ENCODE measurements around the gene ATF7IP2. TPM values are rescaled to one million over a fixed set of nuclear protein-coding genes. Genes with fewer than 3 reads are reported as not detected.

ATF7IP2 gene
- total RNA-seq, 4 donors from 2014 or later, result 5.1 to 12.2 (median 8.4) TPM

DNA sequence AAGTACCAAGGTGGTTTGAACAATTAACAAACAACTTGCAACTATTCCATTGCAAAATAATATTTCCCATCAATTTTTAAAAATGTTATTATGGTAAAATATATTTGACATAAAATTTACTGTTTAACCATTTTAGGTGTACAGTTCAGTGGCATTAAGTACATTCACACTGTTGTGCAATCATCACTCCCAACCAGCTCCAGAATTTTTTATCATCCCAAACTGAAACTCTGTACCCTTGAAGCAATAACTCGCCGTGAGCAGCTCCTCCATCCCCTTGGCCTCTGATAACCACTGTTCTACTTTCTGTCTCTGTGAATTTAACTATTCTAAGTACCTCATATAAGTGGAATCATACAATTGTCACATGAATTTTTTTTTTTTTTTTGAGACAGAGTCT, 33.6 kb upstream of the ATF7IP2 start:
- TF ChIP-seq, protein P1, sequence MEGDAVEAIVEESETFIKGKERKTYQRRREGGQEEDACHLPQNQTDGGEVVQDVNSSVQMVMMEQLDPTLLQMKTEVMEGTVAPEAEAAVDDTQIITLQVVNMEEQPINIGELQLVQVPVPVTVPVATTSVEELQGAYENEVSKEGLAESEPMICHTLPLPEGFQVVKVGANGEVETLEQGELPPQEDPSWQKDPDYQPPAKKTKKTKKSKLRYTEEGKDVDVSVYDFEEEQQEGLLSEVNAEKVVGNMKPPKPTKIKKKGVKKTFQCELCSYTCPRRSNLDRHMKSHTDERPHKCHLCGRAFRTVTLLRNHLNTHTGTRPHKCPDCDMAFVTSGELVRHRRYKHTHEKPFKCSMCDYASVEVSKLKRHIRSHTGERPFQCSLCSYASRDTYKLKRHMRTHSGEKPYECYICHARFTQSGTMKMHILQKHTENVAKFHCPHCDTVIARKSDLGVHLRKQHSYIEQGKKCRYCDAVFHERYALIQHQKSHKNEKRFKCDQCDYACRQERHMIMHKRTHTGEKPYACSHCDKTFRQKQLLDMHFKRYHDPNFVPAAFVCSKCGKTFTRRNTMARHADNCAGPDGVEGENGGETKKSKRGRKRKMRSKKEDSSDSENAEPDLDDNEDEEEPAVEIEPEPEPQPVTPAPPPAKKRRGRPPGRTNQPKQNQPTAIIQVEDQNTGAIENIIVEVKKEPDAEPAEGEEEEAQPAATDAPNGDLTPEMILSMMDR (IDR thresholded peaks at IDR 0.05; ENCODE audit: low read depth), result no peak

GRCh38 chr16:10355589-10355988, 30.3 kb upstream of the ATF7IP2 start:
- TF ChIP-seq, protein P1 (IDR thresholded peaks at IDR 0.05; ENCODE audit: low read depth), result no peak

GRCh38 chr16:10356870-10357842, 28.7 kb upstream of the ATF7IP2 start:
- TF ChIP-seq, protein P1 (IDR thresholded peaks at IDR 0.05; ENCODE audit: low read depth), result no peak

- TF ChIP-seq, protein P1 (IDR thresholded peaks at IDR 0.05; ENCODE audit: low read depth), result no peak
These were observed 23.6 kb upstream of the ATF7IP2 start for GRCh38 chr16:10362077-10362863.

- TF ChIP-seq, protein P1 (IDR thresholded peaks at IDR 0.05; ENCODE audit: low read depth), result no peak
These were observed 18.2 kb upstream of the ATF7IP2 start for GRCh38 chr16:10367616-10368188.

GRCh38 chr16:10368969-10369551, 16.8 kb upstream of the ATF7IP2 start:
- TF ChIP-seq, protein P1 (IDR thresholded peaks at IDR 0.05; ENCODE audit: low read depth), result no peak

Data from subcutaneous adipose tissue (tissue), 4 donors.